Activated B cell treated with CpG ODN at 0.5 μM for 24 hours (primary cell): ENCODE measurements around the gene FARP2. TPM values are rescaled to one million over a fixed set of nuclear protein-coding genes. Genes with fewer than 3 reads are reported as not detected.

Source experiments
- ATAC-seq: fragments of 200-7000 bp; cut with Tn5 transposase; one replicate; pipeline ENCODE4 v1.10.0; 2021; ENCODE audit warnings: low read depth, mild to moderate bottlenecking, moderate library complexity
- CTCF ChIA-PET: fragments of 350-600 bp; sonication (Branson Sonifier 250); formaldehyde crosslinking; loops from one replicate; lab custom pipeline; 2021; ENCODE audit warnings: antibody characterized with exemption; lab: Charles Lee
- POLR2A ChIA-PET: fragments of 350-600 bp; sonication (Branson Sonifier 250); formaldehyde crosslinking; loops from one replicate; lab custom pipeline; 2021; ENCODE audit warnings: antibody characterized with exemption; lab: Charles Lee
- DNase-seq: peaks from one replicate; pipeline ENCODE4 v3.0.0; 2022
- H3K27ac Mint-ChIP-seq: one replicate; pipeline ENCODE4 v1.8.0; 2020; ENCODE audit warnings: mixed read lengths
- H3K27me3 Mint-ChIP-seq: one replicate; pipeline ENCODE4 v1.8.0; 2021; ENCODE audit warnings: mixed read lengths
- H3K36me3 Mint-ChIP-seq: one replicate; pipeline ENCODE4 v1.8.0; 2021; ENCODE audit warnings: low read depth, mixed read lengths
- H3K4me1 Mint-ChIP-seq: one replicate; pipeline ENCODE4 v1.8.0; 2021; ENCODE audit warnings: mixed read lengths
- H3K4me3 Mint-ChIP-seq: one replicate; pipeline ENCODE4 v1.8.0; 2020; ENCODE audit warnings: mild to moderate bottlenecking, mixed read lengths
- H3K9me3 Mint-ChIP-seq: one replicate; pipeline ENCODE4 v1.8.0; 2020; ENCODE audit warnings: mixed read lengths
- CTCF ChIP-seq: fragments of 200-600 bp; IDR thresholded peaks from one replicate; pipeline ENCODE4 v1.8.0; 2022; ENCODE audit warnings: antibody characterized with exemption, mild to moderate bottlenecking
- intact Hi-C: fragments of 100-400 bp; cut with micrococcal nuclease; formaldehyde crosslinking; loops from one replicate; pipeline ENCODE4 v1.15.1; 2024
- total RNA-seq: library from RNA; stranded (reverse); gene quantifications from 2 replicates; pipeline ENCODE4 v1.2.3, GENCODE V29; 2022

Gene FARP2
- total RNA-seq, 1 donor from 2014 or later: 91.2 TPM

- H3K27ac Mint-ChIP-seq: no peak overlapping the region
- peaks cover 43% of the 10 kb centered on the region for H3K36me3 Mint-ChIP-seq
- H3K9me3 Mint-ChIP-seq: no peaks in the 10 kb centered on the region
- H3K4me3 Mint-ChIP-seq: no peak overlapping the region
- intact Hi-C loops: no loop called here
- TF ChIP-seq CTCF: no peak
- no peak for ATAC-seq
- CTCF ChIA-PET: no interaction called here
- no peaks in the 10 kb centered on the region for H3K27me3 Mint-ChIP-seq
- H3K4me1 Mint-ChIP-seq: no peaks in the 10 kb centered on the region
- no peak for DNase-seq
- POLR2A ChIA-PET: interaction anchor here (0.6 kb wide), 1 partner anchor 74 kb away, joined by 3 read pairs; no protein-coding TSS in a partner anchor
Measured at GRCh38 chr2:241482126-241482955, 126.3 kb downstream of the FARP2 start.

- Mint-ChIP-seq H3K4me1 (no peaks in the 10 kb centered on the region), H3K4me3 (no peak overlapping the region), H3K9me3 (no peaks in the 10 kb centered on the region), H3K36me3 (peaks cover 38% of the 10 kb centered on the region), H3K27ac (no peak overlapping the region), H3K27me3 (no peaks in the 10 kb centered on the region)
- ATAC-seq (no peak), DNase-seq (no peak)
- no peak for TF ChIP-seq CTCF
- ChIA-PET CTCF (no interaction called here), POLR2A (no interaction called here)
- intact Hi-C loops: no loop called here
Measured at GRCh38 chr2:241483305-241483704, 127.2 kb downstream of the FARP2 start.

GRCh38 chr2:241485172-241485911 is 129.3 kb downstream of the FARP2 start:
- H3K27ac Mint-ChIP-seq: no peak overlapping the region
- ChIA-PET CTCF (no interaction called here), POLR2A (interaction anchor here (0.7 kb wide), 1 partner anchor 176 kb away, joined by 5 read pairs; no protein-coding TSS in a partner anchor)
- DNase-seq (no peak), ATAC-seq (no peak)
- TF ChIP-seq CTCF: no peak
- H3K36me3 Mint-ChIP-seq: peaks cover 40% of the 10 kb centered on the region
- intact Hi-C loops: no loop called here
- no peaks in the 10 kb centered on the region for H3K9me3 Mint-ChIP-seq
- H3K4me3 Mint-ChIP-seq: no peak overlapping the region
- no peaks in the 10 kb centered on the region for H3K27me3 Mint-ChIP-seq
- no peaks in the 10 kb centered on the region for H3K4me1 Mint-ChIP-seq

GRCh38 chr2:241489088-241489487 is 133.0 kb downstream of the FARP2 start:
- TF ChIP-seq CTCF: no peak

More at GRCh38 chr2:241489088-241489487, 133.0 kb downstream of the FARP2 start:
- Mint-ChIP-seq H3K36me3 (peaks cover 51% of the 10 kb centered on the region), H3K4me3 (no peak overlapping the region), H3K9me3 (no peaks in the 10 kb centered on the region), H3K4me1 (no peaks in the 10 kb centered on the region), H3K27me3 (no peaks in the 10 kb centered on the region), H3K27ac (no peak overlapping the region)
- ChIA-PET CTCF (no interaction called here), POLR2A (no interaction called here)
- intact Hi-C loops: no loop called here
- ATAC-seq (no peak), DNase-seq (no peak)
